Gastroesophageal sphincter (tissue), 3 donors: ENCODE data around the gene AOX1.

Experiments used
- POLR2A ChIP-seq, 2 donors: fragments of 450-650 bp; IDR thresholded peaks; one replicate each; pipeline ENCODE4 v1.6.1; 2017; ENCODE audit warnings: antibody characterized with exemption in 2 of 2, mild to moderate bottlenecking in 2 of 2, moderate library complexity in 1 of 2
- POLR2AphosphoS5 ChIP-seq: sonication (generic); formaldehyde crosslinking; IDR thresholded peaks from one replicate; pipeline ENCODE4 v1.6.1; 2017; ENCODE audit warnings: antibody characterized with exemption
- TF ChIP-seq, protein P1 (sequence below), 4 experiments: fragments of 200-600 bp in 2 of 4; fragments of 450-650 bp in 2 of 4; sonication (generic) in 1 of 4; IDR thresholded peaks; one replicate each; pipeline ENCODE4 v1.5.1; 2017 to 2019; ENCODE audit warnings: antibody characterized with exemption in 4 of 4, mild to moderate bottlenecking in 2 of 4, moderate library complexity in 2 of 4

DNA sequence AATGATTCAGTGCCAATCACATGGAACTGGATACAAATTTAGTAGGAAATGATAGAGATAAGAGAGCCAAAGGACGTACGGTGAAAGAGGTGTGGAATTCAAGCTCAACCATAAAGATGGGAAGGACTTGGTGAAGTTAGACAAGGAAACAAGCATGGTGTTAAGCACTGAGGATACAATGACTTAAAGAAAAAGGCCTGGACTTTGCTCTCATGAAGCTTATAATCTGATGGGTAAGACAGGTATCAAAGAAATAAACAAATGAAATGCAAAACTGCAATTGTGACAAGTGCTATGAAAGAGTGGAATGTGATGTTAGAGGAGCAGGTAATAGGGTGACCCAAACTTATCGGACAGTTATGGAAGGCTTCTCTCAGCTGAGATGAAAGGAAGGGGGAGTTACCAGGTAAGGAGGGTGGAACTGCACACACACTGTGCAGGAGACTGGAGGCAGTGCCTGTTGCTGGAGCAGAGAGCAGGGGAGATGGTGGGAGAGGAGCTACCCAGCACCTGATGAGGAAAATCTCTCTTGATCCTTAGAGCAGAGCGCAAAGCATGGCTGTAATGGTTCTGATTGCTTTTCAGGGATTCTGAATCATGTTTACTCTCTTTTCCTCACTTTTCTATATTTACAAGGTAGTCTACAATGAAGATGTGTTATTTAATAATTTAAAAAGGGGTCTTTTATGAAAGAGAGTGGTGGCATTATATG lies 118.3 kb downstream of the AOX1 start:
- TF ChIP-seq, protein P1, sequence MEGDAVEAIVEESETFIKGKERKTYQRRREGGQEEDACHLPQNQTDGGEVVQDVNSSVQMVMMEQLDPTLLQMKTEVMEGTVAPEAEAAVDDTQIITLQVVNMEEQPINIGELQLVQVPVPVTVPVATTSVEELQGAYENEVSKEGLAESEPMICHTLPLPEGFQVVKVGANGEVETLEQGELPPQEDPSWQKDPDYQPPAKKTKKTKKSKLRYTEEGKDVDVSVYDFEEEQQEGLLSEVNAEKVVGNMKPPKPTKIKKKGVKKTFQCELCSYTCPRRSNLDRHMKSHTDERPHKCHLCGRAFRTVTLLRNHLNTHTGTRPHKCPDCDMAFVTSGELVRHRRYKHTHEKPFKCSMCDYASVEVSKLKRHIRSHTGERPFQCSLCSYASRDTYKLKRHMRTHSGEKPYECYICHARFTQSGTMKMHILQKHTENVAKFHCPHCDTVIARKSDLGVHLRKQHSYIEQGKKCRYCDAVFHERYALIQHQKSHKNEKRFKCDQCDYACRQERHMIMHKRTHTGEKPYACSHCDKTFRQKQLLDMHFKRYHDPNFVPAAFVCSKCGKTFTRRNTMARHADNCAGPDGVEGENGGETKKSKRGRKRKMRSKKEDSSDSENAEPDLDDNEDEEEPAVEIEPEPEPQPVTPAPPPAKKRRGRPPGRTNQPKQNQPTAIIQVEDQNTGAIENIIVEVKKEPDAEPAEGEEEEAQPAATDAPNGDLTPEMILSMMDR (IDR thresholded peaks at IDR 0.05), result no peak
- TF ChIP-seq POLR2A (IDR thresholded peaks at IDR 0.05) (no peak), POLR2AphosphoS5 (no peak)
